Right lobe of liver (tissue), 4 donors: ENCODE data around the gene HAUS6.

Source experiments
- CTCF ChIP-seq, 4 donors: fragments of 200-600 bp in 3 of 4; fragments of 450-650 bp in 1 of 4; IDR thresholded peaks; one replicate each; pipeline versions ENCODE4 v1.5.1 to v1.8.0; 2016 to 2022; ENCODE audit warnings: antibody characterized with exemption in 4 of 4, mild to moderate bottlenecking in 2 of 4
- POLR2A ChIP-seq: fragments of 450-650 bp; IDR thresholded peaks from one replicate; pipeline ENCODE4 v1.6.1; 2017; ENCODE audit warnings: antibody characterized with exemption, mild to moderate bottlenecking
- donor health status: DM: no; HTN: no; CAD: no.
- donor health status: DM: no; HTN: no; CAD: no.
- donor health status: DM: no; HTN: yes; CAD: no.

- TF ChIP-seq CTCF (IDR thresholded peaks at IDR 0.05) (no peak), POLR2A (no peak)
Observed at GRCh38 chr9:19116107-19116790, 13.5 kb upstream of the HAUS6 start.
